WTC11 (cell line): ENCODE measurements around the gene UTP14C. TPM values are rescaled to one million over a fixed set of nuclear protein-coding genes. Genes with fewer than 3 reads are reported as not detected.
A peak's percentile ranks its signal among the peaks of the same experiment; 100 is the strongest.

Source experiments
- CREB1 ChIP-seq: sonication (generic); formaldehyde crosslinking; IDR thresholded peaks from 2 replicates; pipeline ENCODE4 v1.8.0; 2023; ENCODE audit warnings: mild to moderate bottlenecking, missing genetic modification reagents
- EMX1 ChIP-seq: fragments of 250-450 bp; sonication (Bioruptor Pico); IDR thresholded peaks from 2 replicates; pipeline ENCODE4 v1.8.0; 2021; ENCODE audit warnings: mild to moderate bottlenecking
- ESRRA ChIP-seq: sonication (generic); formaldehyde crosslinking; IDR thresholded peaks from 2 replicates; pipeline ENCODE4 v1.8.1; 2022; ENCODE audit warnings: mild to moderate bottlenecking, missing genetic modification reagents, borderline replicate concordance
- ETV6 ChIP-seq: sonication (generic); formaldehyde crosslinking; IDR thresholded peaks from 2 replicates; pipeline ENCODE4 v1.8.1; 2022; ENCODE audit warnings: mild to moderate bottlenecking, missing genetic modification reagents
- FOXP4 ChIP-seq: sonication (generic); formaldehyde crosslinking; IDR thresholded peaks from 2 replicates; pipeline ENCODE4 v1.8.0; 2022; ENCODE audit warnings: mild to moderate bottlenecking, missing genetic modification reagents
- IRF2 ChIP-seq: sonication (generic); formaldehyde crosslinking; IDR thresholded peaks from 2 replicates; pipeline ENCODE4 v1.8.0; 2022; ENCODE audit warnings: low read depth, missing genetic modification reagents, borderline replicate concordance
- JAZF1 ChIP-seq: fragments of 250-450 bp; sonication (Bioruptor Pico); IDR thresholded peaks from 2 replicates; pipeline ENCODE4 v1.9.0; 2021; ENCODE audit warnings: moderate library complexity, mild to moderate bottlenecking, inconsistent platforms
- JUN ChIP-seq: sonication (generic); formaldehyde crosslinking; IDR thresholded peaks from 2 replicates; pipeline ENCODE4 v1.8.0; 2023; ENCODE audit warnings: mild to moderate bottlenecking, missing genetic modification reagents
- NFATC4 ChIP-seq: fragments of 250-450 bp; sonication (Bioruptor Pico); IDR thresholded peaks from 2 replicates; pipeline ENCODE4 v1.9.0; 2021; ENCODE audit warnings: mild to moderate bottlenecking
- PRRX2 ChIP-seq: fragments of 250-450 bp; sonication (Bioruptor Pico); IDR thresholded peaks from 2 replicates; pipeline ENCODE4 v1.8.0; 2021; ENCODE audit warnings: mild to moderate bottlenecking
- SOX15 ChIP-seq: fragments of 250-450 bp; sonication (Bioruptor Pico); IDR thresholded peaks from 2 replicates; pipeline ENCODE4 v1.9.0; 2021; ENCODE audit warnings: mild to moderate bottlenecking
- USF2 ChIP-seq: sonication (generic); formaldehyde crosslinking; IDR thresholded peaks from 2 replicates; pipeline ENCODE4 v1.8.1; 2023; ENCODE audit warnings: mild to moderate bottlenecking, missing genetic modification reagents, moderate library complexity
- ZBTB43 ChIP-seq: sonication (generic); formaldehyde crosslinking; IDR thresholded peaks from 2 replicates; pipeline ENCODE4 v1.8.1; 2023; ENCODE audit warnings: mild to moderate bottlenecking, missing genetic modification reagents
- ZNF138 ChIP-seq: sonication (generic); formaldehyde crosslinking; conservative IDR thresholded peaks from 2 replicates; pipeline ENCODE4 v1.8.1; 2022; ENCODE audit warnings: mild to moderate bottlenecking, moderate library complexity, missing genetic modification reagents
- ZNF219 ChIP-seq: sonication (generic); formaldehyde crosslinking; IDR thresholded peaks from 2 replicates; pipeline ENCODE4 v1.8.0; 2023; ENCODE audit warnings: missing genetic modification reagents, mild to moderate bottlenecking, borderline replicate concordance
- ZNF232 ChIP-seq: sonication (generic); formaldehyde crosslinking; IDR thresholded peaks from 2 replicates; pipeline ENCODE4 v1.8.0; 2022; ENCODE audit warnings: mild to moderate bottlenecking, missing genetic modification reagents
- ZNF425 ChIP-seq: fragments of 250-450 bp; sonication (Bioruptor Pico); conservative IDR thresholded peaks from 2 replicates; pipeline ENCODE4 v1.9.0; 2021; ENCODE audit warnings: mild to moderate bottlenecking
- total RNA-seq: library from RNA; stranded (reverse); gene quantifications from 3 replicates; pipeline ENCODE4 v1.2.3, GENCODE V29; 2021
- TF ChIP-seq, protein P1 (sequence below): fragments of 200-600 bp; IDR thresholded peaks from 2 replicates; pipeline ENCODE4 v1.8.0; 2022; ENCODE audit warnings: antibody characterized with exemption
- TF ChIP-seq, protein P2 (sequence below): sonication (generic); formaldehyde crosslinking; IDR thresholded peaks from 2 replicates; pipeline ENCODE4 v1.8.0; 2022; ENCODE audit warnings: missing genetic modification reagents
- TF ChIP-seq, protein P3 (sequence below): sonication (generic); formaldehyde crosslinking; IDR thresholded peaks from 2 replicates; pipeline ENCODE4 v1.8.1; 2023; ENCODE audit warnings: mild to moderate bottlenecking, missing genetic modification reagents, borderline replicate concordance

The UTP14C gene
- total RNA-seq, 1 experiment from 2014 or later, result 18.5 TPM

DNA sequence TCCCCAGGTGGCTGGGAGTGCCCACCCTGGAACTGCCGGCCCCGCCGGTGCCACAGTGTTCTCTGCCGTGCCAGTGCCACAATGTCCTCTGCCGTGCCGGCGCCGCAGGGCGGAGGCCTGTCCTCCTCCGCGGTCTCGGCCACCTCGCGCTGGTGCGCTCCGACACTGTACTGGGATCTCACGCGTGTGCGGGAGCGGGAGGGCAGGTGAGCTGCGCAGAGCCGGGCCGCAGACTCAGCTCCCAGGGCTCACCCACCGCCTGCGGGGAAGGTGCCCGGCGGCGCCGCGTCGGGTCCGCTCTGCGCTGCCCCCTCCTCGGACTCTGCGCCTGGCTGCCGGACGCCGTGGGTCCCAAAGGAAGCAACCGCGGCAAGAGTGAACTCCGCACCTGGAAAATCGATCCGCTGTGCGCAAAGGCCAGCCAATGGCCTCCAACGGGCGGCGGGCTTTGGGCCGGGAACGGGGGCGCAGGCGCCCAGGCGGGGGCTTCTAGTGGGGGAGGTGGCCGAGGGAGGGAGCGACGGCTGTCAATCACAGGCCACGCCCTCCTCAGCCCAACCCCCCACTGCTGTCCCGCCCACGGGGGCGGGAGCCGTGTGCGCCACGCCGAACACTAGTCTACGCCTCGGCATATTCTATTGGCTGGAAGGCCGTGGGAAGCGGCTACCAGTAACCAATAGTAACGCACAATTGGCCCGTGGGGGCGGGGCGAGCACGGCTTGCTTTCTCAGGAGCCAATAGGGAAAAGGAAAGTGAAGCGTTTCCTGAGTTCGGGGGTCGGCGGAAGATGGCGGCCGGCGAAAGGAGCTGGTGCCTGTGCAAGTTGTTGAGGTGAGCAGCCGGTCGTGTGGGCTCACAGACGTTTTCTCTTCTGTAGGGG is 12.6 kb upstream of the UTP14C start, which contains the start of gene ALG11 (continued):
- TF ChIP-seq, protein P1, sequence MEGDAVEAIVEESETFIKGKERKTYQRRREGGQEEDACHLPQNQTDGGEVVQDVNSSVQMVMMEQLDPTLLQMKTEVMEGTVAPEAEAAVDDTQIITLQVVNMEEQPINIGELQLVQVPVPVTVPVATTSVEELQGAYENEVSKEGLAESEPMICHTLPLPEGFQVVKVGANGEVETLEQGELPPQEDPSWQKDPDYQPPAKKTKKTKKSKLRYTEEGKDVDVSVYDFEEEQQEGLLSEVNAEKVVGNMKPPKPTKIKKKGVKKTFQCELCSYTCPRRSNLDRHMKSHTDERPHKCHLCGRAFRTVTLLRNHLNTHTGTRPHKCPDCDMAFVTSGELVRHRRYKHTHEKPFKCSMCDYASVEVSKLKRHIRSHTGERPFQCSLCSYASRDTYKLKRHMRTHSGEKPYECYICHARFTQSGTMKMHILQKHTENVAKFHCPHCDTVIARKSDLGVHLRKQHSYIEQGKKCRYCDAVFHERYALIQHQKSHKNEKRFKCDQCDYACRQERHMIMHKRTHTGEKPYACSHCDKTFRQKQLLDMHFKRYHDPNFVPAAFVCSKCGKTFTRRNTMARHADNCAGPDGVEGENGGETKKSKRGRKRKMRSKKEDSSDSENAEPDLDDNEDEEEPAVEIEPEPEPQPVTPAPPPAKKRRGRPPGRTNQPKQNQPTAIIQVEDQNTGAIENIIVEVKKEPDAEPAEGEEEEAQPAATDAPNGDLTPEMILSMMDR, result no peak
- TF ChIP-seq, protein P2, sequence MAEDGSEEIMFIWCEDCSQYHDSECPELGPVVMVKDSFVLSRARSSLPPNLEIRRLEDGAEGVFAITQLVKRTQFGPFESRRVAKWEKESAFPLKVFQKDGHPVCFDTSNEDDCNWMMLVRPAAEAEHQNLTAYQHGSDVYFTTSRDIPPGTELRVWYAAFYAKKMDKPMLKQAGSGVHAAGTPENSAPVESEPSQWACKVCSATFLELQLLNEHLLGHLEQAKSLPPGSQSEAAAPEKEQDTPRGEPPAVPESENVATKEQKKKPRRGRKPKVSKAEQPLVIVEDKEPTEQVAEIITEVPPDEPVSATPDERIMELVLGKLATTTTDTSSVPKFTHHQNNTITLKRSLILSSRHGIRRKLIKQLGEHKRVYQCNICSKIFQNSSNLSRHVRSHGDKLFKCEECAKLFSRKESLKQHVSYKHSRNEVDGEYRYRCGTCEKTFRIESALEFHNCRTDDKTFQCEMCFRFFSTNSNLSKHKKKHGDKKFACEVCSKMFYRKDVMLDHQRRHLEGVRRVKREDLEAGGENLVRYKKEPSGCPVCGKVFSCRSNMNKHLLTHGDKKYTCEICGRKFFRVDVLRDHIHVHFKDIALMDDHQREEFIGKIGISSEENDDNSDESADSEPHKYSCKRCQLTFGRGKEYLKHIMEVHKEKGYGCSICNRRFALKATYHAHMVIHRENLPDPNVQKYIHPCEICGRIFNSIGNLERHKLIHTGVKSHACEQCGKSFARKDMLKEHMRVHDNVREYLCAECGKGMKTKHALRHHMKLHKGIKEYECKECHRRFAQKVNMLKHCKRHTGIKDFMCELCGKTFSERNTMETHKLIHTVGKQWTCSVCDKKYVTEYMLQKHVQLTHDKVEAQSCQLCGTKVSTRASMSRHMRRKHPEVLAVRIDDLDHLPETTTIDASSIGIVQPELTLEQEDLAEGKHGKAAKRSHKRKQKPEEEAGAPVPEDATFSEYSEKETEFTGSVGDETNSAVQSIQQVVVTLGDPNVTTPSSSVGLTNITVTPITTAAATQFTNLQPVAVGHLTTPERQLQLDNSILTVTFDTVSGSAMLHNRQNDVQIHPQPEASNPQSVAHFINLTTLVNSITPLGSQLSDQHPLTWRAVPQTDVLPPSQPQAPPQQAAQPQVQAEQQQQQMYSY (CRISPR knock-in tag), result peak; percentile 30; the same call in 1 of the 2 replicates
- TF ChIP-seq ZNF219 (CRISPR knock-in tag) (no peak), ESRRA (no peak), IRF2 (CRISPR knock-in tag) (no peak), ZNF138 (CRISPR knock-in tag) (peak; percentile 61; the same call in 1 of the 2 replicates), CREB1 (no peak), ETV6 (CRISPR knock-in tag) (0 out of 2 replicates have a peak, but pooled peaks have one; percentile 33), SOX15 (no peak), ZNF232 (CRISPR knock-in tag) (peak; percentile 13; the same call in 1 of the 2 replicates), NFATC4 (CRISPR knock-in tag) (no peak), JUN (no peak), USF2 (CRISPR knock-in tag) (no peak), ZBTB43 (CRISPR knock-in tag) (no peak), PRRX2 (no peak), EMX1 (CRISPR knock-in tag) (no peak), ZNF425 (CRISPR knock-in tag) (no peak), FOXP4 (CRISPR knock-in tag) (peak; percentile 86), JAZF1 (CRISPR knock-in tag) (no peak)
- TF ChIP-seq, protein P3, sequence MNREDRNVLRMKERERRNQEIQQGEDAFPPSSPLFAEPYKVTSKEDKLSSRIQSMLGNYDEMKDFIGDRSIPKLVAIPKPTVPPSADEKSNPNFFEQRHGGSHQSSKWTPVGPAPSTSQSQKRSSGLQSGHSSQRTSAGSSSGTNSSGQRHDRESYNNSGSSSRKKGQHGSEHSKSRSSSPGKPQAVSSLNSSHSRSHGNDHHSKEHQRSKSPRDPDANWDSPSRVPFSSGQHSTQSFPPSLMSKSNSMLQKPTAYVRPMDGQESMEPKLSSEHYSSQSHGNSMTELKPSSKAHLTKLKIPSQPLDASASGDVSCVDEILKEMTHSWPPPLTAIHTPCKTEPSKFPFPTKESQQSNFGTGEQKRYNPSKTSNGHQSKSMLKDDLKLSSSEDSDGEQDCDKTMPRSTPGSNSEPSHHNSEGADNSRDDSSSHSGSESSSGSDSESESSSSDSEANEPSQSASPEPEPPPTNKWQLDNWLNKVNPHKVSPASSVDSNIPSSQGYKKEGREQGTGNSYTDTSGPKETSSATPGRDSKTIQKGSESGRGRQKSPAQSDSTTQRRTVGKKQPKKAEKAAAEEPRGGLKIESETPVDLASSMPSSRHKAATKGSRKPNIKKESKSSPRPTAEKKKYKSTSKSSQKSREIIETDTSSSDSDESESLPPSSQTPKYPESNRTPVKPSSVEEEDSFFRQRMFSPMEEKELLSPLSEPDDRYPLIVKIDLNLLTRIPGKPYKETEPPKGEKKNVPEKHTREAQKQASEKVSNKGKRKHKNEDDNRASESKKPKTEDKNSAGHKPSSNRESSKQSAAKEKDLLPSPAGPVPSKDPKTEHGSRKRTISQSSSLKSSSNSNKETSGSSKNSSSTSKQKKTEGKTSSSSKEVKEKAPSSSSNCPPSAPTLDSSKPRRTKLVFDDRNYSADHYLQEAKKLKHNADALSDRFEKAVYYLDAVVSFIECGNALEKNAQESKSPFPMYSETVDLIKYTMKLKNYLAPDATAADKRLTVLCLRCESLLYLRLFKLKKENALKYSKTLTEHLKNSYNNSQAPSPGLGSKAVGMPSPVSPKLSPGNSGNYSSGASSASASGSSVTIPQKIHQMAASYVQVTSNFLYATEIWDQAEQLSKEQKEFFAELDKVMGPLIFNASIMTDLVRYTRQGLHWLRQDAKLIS (CRISPR knock-in tag), result no peak
